ENCODE measurements around the gene SCT. TPM values are rescaled to one million over a fixed set of nuclear protein-coding genes. Genes with fewer than 3 reads are reported as not detected.

The SCT gene
- total and polyA plus RNA-seq, 2 of the 8 experiments (the other 6 are each of a cell fraction or from before 2014, with no cell fraction given): 1.7 to 2.0 TPM

DNA sequence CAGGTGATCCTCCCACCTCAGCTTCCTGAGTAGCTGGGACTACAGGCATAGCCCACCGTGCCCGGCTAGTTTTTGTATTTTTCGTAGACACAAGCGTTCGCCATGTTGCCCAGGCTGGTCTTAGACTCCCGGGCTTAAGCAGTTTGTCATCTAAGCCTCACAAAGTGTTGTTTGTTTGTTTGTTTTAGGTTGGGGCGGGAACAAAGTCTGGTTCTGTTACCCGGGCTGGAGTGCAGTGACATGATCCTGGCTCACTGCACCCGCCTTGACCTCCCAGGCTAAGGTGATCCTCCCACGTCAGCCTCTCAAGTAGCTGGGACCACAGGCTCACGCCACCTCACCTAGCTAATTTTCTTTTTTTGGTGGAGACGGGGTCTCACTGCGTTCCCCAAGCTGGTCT lies 23.8 kb downstream of the SCT start:
- Histone ChIP-seq H3K79me2 (ENCODE audit: control insufficient read depth in 1 of 2, insufficient read depth in 2 of 2, low read length in 2 of 2) (no peaks in the 10 kb centered on the region), H3K14ac (ENCODE audit: insufficient read length) (no peak overlapping the region), H3K27ac (ENCODE audit: low read depth, low read length) (no peak overlapping the region; the same call in 1 of the 2 replicates), H3K4me1 (replicated peaks in 1 of 4; ENCODE audit: control insufficient read depth in 3 of 4, insufficient read depth in 4 of 4, low read length in 3 of 4) (no peaks in the 10 kb centered on the region), H3K23ac (ENCODE audit: insufficient read length) (no peak overlapping the region), H3K56ac (replicated peaks; ENCODE audit: insufficient read length, low read depth, low read length) (no peak overlapping the region), H3K9me3 (ENCODE audit: insufficient read depth in 2 of 2, low read depth in 1 of 2, low read length in 1 of 2) (no peaks in the 10 kb centered on the region), H3K9ac (replicated peaks in 1 of 4; ENCODE audit: extremely low read depth in 1 of 4, low read depth in 3 of 4, low read length in 3 of 4) (no peak overlapping the region; a peak in 1 of 7 replicates), H3K18ac (ENCODE audit: extremely low read depth, low read length) (no peak overlapping the region), H4K20me1 (replicated peaks in 1 of 2; ENCODE audit: control insufficient read depth in 1 of 2, insufficient read depth in 2 of 2, low read length in 2 of 2) (peaks cover 4 to 15% of the 10 kb centered on the region in 2 experiments), H4K5ac (ENCODE audit: insufficient read length, low read depth, low read length) (no peak overlapping the region), H3K4ac (replicated peaks; ENCODE audit: insufficient read length, low read depth, low read length) (no peak overlapping the region), H3K27me3 (replicated peaks in 1 of 4; ENCODE audit: control insufficient read depth in 3 of 4, extremely low read depth in 1 of 4, insufficient read depth in 3 of 4, low read length in 3 of 4) (no peaks in the 10 kb centered on the region), H2AK5ac (ENCODE audit: low read depth, low read length) (no peak overlapping the region), H4K91ac (replicated peaks; ENCODE audit: insufficient read length, low read length) (no peak overlapping the region), H3K4me2 (ENCODE audit: insufficient read depth in 1 of 2, low read depth in 2 of 2, low read length in 2 of 2) (no peak overlapping the region), H2BK120ac (replicated peaks; ENCODE audit: low read depth, low read length) (no peak overlapping the region), H3K36me3 (ENCODE audit: control insufficient read depth in 2 of 4, insufficient read depth in 4 of 4, low read length in 3 of 4) (peaks cover 30 to 79% (median 57%) of the 10 kb centered on the region in 4 experiments), H2BK5ac (ENCODE audit: low read depth, low read length) (no peak overlapping the region), H2BK12ac (ENCODE audit: low read depth, low read length) (no peak overlapping the region), H3K79me1 (ENCODE audit: low read depth, low read length) (peaks cover 4% of the 10 kb centered on the region; the same call in 1 of the 2 replicates), H2BK20ac (ENCODE audit: low read length) (no peak overlapping the region), H4K8ac (ENCODE audit: extremely low read depth, insufficient read depth, low read length) (no peak overlapping the region), H3K23me2 (ENCODE audit: low read depth, low read length) (no peaks in the 10 kb centered on the region), H3K4me3 (ENCODE audit: extremely low read depth in 1 of 4, insufficient read depth in 2 of 4, low read depth in 3 of 4, low read length in 4 of 4) (no peak overlapping the region), H2AFZ (ENCODE audit: low read length) (no peak overlapping the region), H2BK15ac (ENCODE audit: low read length) (no peak overlapping the region)
- no peak for TF ChIP-seq POU5F1 (IDR thresholded peaks at IDR 0.05; ENCODE audit: low read depth, low read length)
- no peak for TF ChIP-seq ASH2L (IDR thresholded peaks at IDR 0.05; ENCODE audit: low read length)
- no peak for TF ChIP-seq CBX8 (IDR thresholded peaks at IDR 0.05; ENCODE audit: borderline replicate concordance, low read depth, low read length)
- no peak for TF ChIP-seq SP1 (IDR thresholded peaks at IDR 0.05; ENCODE audit: low read depth, low read length)
- TF ChIP-seq, protein P1, sequence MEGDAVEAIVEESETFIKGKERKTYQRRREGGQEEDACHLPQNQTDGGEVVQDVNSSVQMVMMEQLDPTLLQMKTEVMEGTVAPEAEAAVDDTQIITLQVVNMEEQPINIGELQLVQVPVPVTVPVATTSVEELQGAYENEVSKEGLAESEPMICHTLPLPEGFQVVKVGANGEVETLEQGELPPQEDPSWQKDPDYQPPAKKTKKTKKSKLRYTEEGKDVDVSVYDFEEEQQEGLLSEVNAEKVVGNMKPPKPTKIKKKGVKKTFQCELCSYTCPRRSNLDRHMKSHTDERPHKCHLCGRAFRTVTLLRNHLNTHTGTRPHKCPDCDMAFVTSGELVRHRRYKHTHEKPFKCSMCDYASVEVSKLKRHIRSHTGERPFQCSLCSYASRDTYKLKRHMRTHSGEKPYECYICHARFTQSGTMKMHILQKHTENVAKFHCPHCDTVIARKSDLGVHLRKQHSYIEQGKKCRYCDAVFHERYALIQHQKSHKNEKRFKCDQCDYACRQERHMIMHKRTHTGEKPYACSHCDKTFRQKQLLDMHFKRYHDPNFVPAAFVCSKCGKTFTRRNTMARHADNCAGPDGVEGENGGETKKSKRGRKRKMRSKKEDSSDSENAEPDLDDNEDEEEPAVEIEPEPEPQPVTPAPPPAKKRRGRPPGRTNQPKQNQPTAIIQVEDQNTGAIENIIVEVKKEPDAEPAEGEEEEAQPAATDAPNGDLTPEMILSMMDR (IDR thresholded peaks at IDR 0.05; ENCODE audit: control extremely low read depth in 1 of 3, insufficient read depth in 1 of 3, low read depth in 1 of 3, low read length in 3 of 3): no peak
- TF ChIP-seq CTBP2 (IDR thresholded peaks at IDR 0.05; ENCODE audit: borderline replicate concordance, insufficient read depth, insufficient read length, low read length): no peak
- no peak for TF ChIP-seq CHD1 (IDR thresholded peaks at IDR 0.05; ENCODE audit: low read depth, low read length)
- no peak for TF ChIP-seq SIRT6 (IDR thresholded peaks at IDR 0.05; ENCODE audit: low read length)
- no peak for TF ChIP-seq TCF12 (IDR thresholded peaks at IDR 0.05; ENCODE audit: low read depth, low read length)
- no peak for TF ChIP-seq CREB1 (IDR thresholded peaks at IDR 0.05)
- TF ChIP-seq NANOG (IDR thresholded peaks at IDR 0.05; ENCODE audit: insufficient read depth, low read depth, low read length, poor library complexity, severe bottlenecking): no peak
- ChIA-PET POLR2A (ENCODE audit: partially characterized antibody) (no interaction called here), CTCF (ENCODE audit: partially characterized antibody) (interaction anchor here (0.7 to 1.8 kb wide), 4 partner anchors 9 to 38 kb away, joined by 3 read pairs; no protein-coding TSS in a partner anchor)
- WGBS, 2 experiments (ENCODE audit: extremely low coverage in 1 of 2, insufficient coverage in 1 of 2, insufficient read length in 1 of 2, insufficient replicate concordance in 2 of 2, low coverage in 1 of 2, low lambda C conversion rate in 2 of 2, missing lambda C conversion rate in 1 of 2): 95% methylated on average over 13 of the region's 13 CpGs; no CpG with 5 or more reads in 1 of the 2 experiments
- DNase-seq (ENCODE audit: low read depth in 1 of 2, low spot score in 2 of 2) (no peak), FAIRE-seq (no peak)
